Karpas-422 (cell line): ENCODE measurements around the gene SLC6A3. TPM values are rescaled to one million over a fixed set of nuclear protein-coding genes. Genes with fewer than 3 reads are reported as not detected.

ENCODE experiments used
- DNase-seq: peaks from one replicate; pipeline ENCODE4 v3.0.0-alpha.2; 2015
- H2AFZ ChIP-seq: fragments of 200-600 bp; sonication (generic); 2 replicates; pipeline ENCODE4 v1.6.1; 2014; ENCODE audit warnings: antibody characterized with exemption, low read length, mixed read lengths
- H3K27ac ChIP-seq: fragments of 200-600 bp; sonication (generic); 2 replicates; pipeline ENCODE4 v1.5.1; 2014; ENCODE audit warnings: mild to moderate bottlenecking, low read length, moderate library complexity
- H3K27me3 ChIP-seq: fragments of 200-600 bp; sonication (generic); 2 replicates; pipeline ENCODE4 v1.6.1; 2014; ENCODE audit warnings: low read length, mixed read lengths
- H3K36me3 ChIP-seq: fragments of 200-600 bp; sonication (generic); 2 replicates; pipeline ENCODE4 v1.6.1; 2014; ENCODE audit warnings: low read length, mixed read lengths; ENCODE audit not compliant: insufficient read depth
- H3K4me1 ChIP-seq: fragments of 200-600 bp; sonication (generic); 2 replicates; pipeline ENCODE4 v1.6.1; 2014; ENCODE audit warnings: mild to moderate bottlenecking, low read length, mixed read lengths
- H3K4me2 ChIP-seq: fragments of 200-600 bp; sonication (generic); 2 replicates; pipeline ENCODE4 v1.6.1; 2014; ENCODE audit warnings: low read length, low read depth, mild to moderate bottlenecking; ENCODE audit not compliant: poor library complexity, severe bottlenecking
- H3K4me3 ChIP-seq: fragments of 200-600 bp; sonication (generic); 2 replicates; pipeline ENCODE4 v1.5.1; 2014; ENCODE audit warnings: mild to moderate bottlenecking, antibody characterized with exemption, low read length, mixed read lengths
- H3K79me2 ChIP-seq: fragments of 200-600 bp; sonication (generic); 2 replicates; pipeline ENCODE4 v1.6.1; 2014; ENCODE audit warnings: mild to moderate bottlenecking, low read length, mixed read lengths
- H3K9ac ChIP-seq: fragments of 200-600 bp; sonication (generic); 2 replicates; pipeline ENCODE4 v1.6.0; 2014; ENCODE audit warnings: low read length
- H3K9me2 ChIP-seq: fragments of 200-600 bp; sonication (generic), shearing (Covaris generic); replicated peaks from 2 replicates; pipeline ENCODE4 v1.6.0; 2014; ENCODE audit warnings: mild to moderate bottlenecking, low read length, moderate library complexity; ENCODE audit not compliant: insufficient read depth
- H3K9me3 ChIP-seq: fragments of 300-700, 200-600 bp; sonication (generic); 2 replicates; pipeline ENCODE4 v1.6.1; 2014; ENCODE audit warnings: low read length, mixed read lengths
- H4K20me1 ChIP-seq: fragments of 200-600 bp; sonication (generic); 2 replicates; pipeline ENCODE4 v1.6.1; 2014; ENCODE audit warnings: mild to moderate bottlenecking, antibody characterized with exemption, low read length, low read depth; ENCODE audit not compliant: insufficient read depth
- total RNA-seq: library from RNA; depleted of rRNA; stranded (reverse); fragments of >200 nt; shearing (Covaris generic); gene quantifications from 2 replicates; pipeline ENCODE4 v1.2.3, GENCODE V29; 2014; ENCODE audit warnings: low replicate concordance

SLC6A3 gene
- total RNA-seq, 1 experiment from 2014 or later = not detected

DNA sequence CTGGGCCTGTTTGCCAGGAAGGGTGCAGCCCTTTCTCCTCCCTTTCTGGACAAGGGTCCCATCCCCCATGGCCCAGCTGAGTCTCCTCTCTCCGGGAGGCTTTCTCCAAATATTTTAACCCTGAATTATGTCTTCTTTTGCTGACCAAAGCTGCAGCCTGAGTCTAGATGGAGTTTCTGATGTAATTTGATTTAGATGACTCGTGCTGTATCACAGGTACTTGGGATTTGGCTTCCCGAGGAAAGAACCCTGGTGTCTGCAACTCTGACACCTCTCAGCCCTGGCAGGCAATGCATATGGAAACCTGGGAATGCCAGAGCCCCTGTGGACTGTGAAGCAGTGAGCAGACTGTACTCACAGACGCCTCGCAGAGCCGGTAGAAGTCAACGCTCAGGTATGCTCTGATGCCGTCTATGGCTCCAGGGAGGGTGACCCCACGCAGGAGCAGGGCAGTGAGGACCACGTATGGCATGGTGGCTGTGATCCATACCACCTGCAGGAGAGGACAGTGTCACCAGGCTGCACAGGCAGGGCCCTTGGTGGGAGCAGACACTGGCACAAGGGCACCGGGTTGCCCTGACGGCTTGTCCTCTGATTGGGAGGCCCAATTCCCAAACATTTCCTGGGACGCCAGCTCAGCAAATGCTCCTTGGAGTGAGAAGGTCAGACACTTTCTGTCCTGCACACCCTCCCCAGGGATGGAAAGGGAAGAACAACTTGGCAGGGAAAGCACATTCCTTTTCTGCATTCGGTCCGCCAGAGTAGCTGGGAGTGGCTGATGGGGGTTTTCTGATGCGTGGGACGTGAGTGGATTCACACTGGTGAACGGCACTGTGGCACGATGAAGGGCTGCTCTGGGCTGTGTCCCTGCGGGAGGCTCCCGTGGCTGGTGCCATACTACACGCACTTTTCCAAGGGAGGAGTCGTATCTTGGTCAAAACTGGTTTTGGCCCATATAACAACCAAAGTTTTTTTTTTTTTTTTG is 24.7 kb downstream of the SLC6A3 start:
- Histone ChIP-seq H3K27me3 (no peaks in the 10 kb centered on the region), H2AFZ (no peak overlapping the region), H3K4me3 (no peak overlapping the region), H3K9me2 (no peaks in the 10 kb centered on the region), H4K20me1 (no peaks in the 10 kb centered on the region), H3K27ac (no peak overlapping the region), H3K79me2 (no peaks in the 10 kb centered on the region), H3K4me1 (no peaks in the 10 kb centered on the region), H3K9ac (no peak overlapping the region), H3K36me3 (no peaks in the 10 kb centered on the region), H3K4me2 (no peak overlapping the region), H3K9me3 (no peaks in the 10 kb centered on the region)
- no peak for DNase-seq

DNA sequence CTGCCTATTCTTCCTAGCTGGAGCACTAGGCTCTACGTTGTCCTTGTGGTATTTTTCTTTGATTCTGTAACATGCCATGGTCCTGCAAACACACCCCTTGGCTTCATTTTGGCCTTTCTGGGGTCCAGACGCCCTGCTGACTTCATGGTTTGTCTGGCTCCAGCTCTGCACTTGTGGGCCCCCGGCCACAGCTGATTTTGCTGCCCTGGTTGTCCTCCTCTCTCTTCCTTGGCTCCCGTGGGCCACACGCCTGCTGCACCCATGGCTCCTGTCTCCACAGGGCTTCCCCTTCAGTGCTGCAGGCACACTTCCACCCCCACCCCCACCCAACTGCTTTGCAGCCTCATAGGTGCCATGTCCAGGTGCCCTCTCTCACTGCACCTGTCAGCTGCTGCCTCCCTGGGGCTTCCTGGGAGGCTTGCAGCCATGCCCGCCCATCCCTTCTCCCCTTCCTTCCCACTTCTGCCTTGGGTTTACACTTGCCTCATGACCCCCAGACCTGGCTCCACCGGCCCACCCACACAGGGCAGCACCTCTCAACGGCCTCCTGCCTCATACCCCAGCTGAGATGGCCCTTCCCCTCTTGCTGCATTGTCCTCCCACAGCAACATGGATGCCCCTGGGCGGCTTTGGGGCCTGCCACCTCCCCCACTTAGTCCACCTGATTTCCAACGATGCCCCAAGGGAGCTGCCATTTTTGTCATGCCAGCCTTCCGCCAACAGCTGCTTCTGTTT is 25.6 kb downstream of the SLC6A3 start:
- Histone ChIP-seq H2AFZ (no peak overlapping the region), H3K36me3 (no peaks in the 10 kb centered on the region)
- no peak for DNase-seq

GRCh38 chr5:1418921-1419280 is 26.3 kb downstream of the SLC6A3 start:
- H3K79me2 ChIP-seq = no peaks in the 10 kb centered on the region
- DNase-seq = no peak

More for the DNA sequence above, 25.6 kb downstream of the SLC6A3 start:
- no peaks in the 10 kb centered on the region for H3K27me3 ChIP-seq
- H3K4me2 ChIP-seq = no peak overlapping the region
- H3K27ac ChIP-seq = no peak overlapping the region
- H3K79me2 ChIP-seq = no peaks in the 10 kb centered on the region
- H3K9ac ChIP-seq = no peak overlapping the region
- H3K9me3 ChIP-seq = no peaks in the 10 kb centered on the region
- no peaks in the 10 kb centered on the region for H3K9me2 ChIP-seq
- no peaks in the 10 kb centered on the region for H4K20me1 ChIP-seq
- H3K4me1 ChIP-seq = no peaks in the 10 kb centered on the region
- H3K4me3 ChIP-seq = no peak overlapping the region

GRCh38 chr5:1418238-1418920 is 26.9 kb downstream of the SLC6A3 start:
- Histone ChIP-seq H4K20me1 (no peaks in the 10 kb centered on the region), H3K27me3 (no peaks in the 10 kb centered on the region), H3K36me3 (no peaks in the 10 kb centered on the region), H3K9me3 (no peaks in the 10 kb centered on the region), H3K4me3 (no peak overlapping the region), H2AFZ (no peak overlapping the region), H3K4me2 (no peak overlapping the region), H3K9me2 (no peaks in the 10 kb centered on the region), H3K79me2 (no peaks in the 10 kb centered on the region), H3K9ac (no peak overlapping the region), H3K27ac (no peak overlapping the region), H3K4me1 (no peaks in the 10 kb centered on the region)
- DNase-seq = no peak

More at GRCh38 chr5:1418921-1419280, 26.3 kb downstream of the SLC6A3 start:
- no peaks in the 10 kb centered on the region for H3K9me2 ChIP-seq
- no peaks in the 10 kb centered on the region for H4K20me1 ChIP-seq
- no peak overlapping the region for H3K9ac ChIP-seq
- H3K4me1 ChIP-seq = no peaks in the 10 kb centered on the region
- no peaks in the 10 kb centered on the region for H3K36me3 ChIP-seq
- no peaks in the 10 kb centered on the region for H3K27me3 ChIP-seq
- no peak overlapping the region for H2AFZ ChIP-seq
- no peak overlapping the region for H3K4me3 ChIP-seq
- H3K4me2 ChIP-seq = no peak overlapping the region
- H3K9me3 ChIP-seq = no peaks in the 10 kb centered on the region
- no peak overlapping the region for H3K27ac ChIP-seq

GRCh38 chr5:1417586-1418225 is 27.5 kb downstream of the SLC6A3 start:
- Histone ChIP-seq H3K4me3 (no peak overlapping the region), H3K9me3 (no peaks in the 10 kb centered on the region), H3K9me2 (no peaks in the 10 kb centered on the region), H3K79me2 (no peaks in the 10 kb centered on the region), H3K27me3 (no peaks in the 10 kb centered on the region), H3K4me2 (no peak overlapping the region), H3K27ac (no peak overlapping the region), H3K36me3 (no peaks in the 10 kb centered on the region), H4K20me1 (no peaks in the 10 kb centered on the region), H3K9ac (no peak overlapping the region), H2AFZ (no peak overlapping the region), H3K4me1 (no peaks in the 10 kb centered on the region)
- no peak for DNase-seq

DNA sequence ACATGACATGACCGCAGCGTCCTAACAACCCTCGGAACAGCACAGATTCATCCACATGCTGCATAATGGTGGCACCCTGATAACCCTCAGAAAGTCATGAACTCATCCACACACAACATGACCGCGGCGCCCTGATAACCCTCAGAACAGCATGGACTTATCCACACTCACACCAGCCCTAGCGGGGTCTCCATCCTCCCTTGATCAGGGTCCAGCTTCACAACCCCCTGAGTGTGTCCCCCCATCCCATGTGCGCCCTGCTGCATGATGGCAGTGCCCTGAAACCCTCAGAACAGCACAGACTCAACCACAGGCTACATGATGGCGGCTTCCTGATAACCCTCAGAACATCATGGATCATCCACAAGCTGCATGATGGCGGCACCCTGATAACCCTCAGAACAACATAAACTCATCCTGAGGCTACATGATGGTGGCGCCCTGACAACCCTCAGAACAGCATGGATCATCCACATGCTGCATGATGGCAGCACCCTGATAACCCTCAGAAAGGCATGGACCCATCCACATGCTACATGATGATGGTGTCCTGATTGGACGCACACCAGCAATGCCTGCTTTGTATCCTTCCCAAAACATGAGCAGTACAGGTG is 28.3 kb downstream of the SLC6A3 start:
- no peaks in the 10 kb centered on the region; the same call in 1 of the 2 replicates for H3K4me1 ChIP-seq
- no peak overlapping the region for H3K4me3 ChIP-seq
- no peak overlapping the region for H3K4me2 ChIP-seq
- H3K79me2 ChIP-seq = no peaks in the 10 kb centered on the region
- no peaks in the 10 kb centered on the region for H3K27me3 ChIP-seq
- H4K20me1 ChIP-seq = no peaks in the 10 kb centered on the region
- DNase-seq = no peak
- no peak overlapping the region for H3K9ac ChIP-seq
- H3K9me3 ChIP-seq = no peaks in the 10 kb centered on the region
- no peaks in the 10 kb centered on the region for H3K36me3 ChIP-seq
- H3K9me2 ChIP-seq = no peaks in the 10 kb centered on the region
- H3K27ac ChIP-seq = no peak overlapping the region
- no peak overlapping the region for H2AFZ ChIP-seq

DNA sequence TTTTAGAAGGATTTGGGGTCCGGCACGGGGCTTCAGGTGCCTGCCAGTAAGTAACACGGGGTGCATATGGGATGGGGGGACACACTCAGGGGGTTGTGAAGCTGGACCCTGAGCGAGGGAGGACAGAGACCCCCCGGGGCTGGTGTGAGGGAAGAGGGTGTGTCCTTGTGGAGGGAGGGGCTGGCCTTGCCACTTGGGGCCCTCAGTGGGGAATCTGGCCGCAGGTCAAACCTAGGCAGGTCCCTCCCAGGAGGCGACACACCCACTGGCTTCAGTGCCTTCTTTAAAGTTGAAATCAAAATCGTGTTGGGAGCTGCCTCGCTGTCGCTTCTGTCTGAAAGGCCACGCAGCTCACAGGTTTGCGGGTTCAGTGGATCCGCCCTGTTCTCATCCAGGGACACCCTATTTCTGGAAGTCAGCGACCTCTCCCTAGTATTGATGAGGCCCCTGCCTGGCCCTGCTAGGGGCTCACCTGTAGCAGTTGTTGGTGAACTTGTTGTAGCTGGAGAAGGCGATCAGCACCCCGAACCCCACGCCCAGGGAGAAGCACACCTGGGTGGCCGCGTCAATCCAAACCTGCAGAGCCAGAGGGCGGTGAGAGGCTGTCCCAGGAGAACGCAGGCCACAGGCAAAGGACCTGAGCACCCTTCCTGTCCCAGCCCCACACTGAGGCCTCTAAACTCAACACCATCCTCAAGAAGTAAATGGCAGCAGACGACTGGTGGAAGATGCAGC is 29.4 kb downstream of the SLC6A3 start:
- H3K9me3 ChIP-seq = no peaks in the 10 kb centered on the region
- no peak overlapping the region for H3K9ac ChIP-seq
- no peak for DNase-seq
- H4K20me1 ChIP-seq = no peaks in the 10 kb centered on the region
- no peak overlapping the region for H3K4me2 ChIP-seq
- no peak overlapping the region for H3K4me3 ChIP-seq
- no peaks in the 10 kb centered on the region; the same call in 1 of the 2 replicates for H3K4me1 ChIP-seq
- H3K36me3 ChIP-seq = no peaks in the 10 kb centered on the region
- no peaks in the 10 kb centered on the region for H3K9me2 ChIP-seq
- H3K79me2 ChIP-seq = no peaks in the 10 kb centered on the region
- H3K27me3 ChIP-seq = no peaks in the 10 kb centered on the region
- no peak overlapping the region for H2AFZ ChIP-seq
- H3K27ac ChIP-seq = no peak overlapping the region
